MM.1S (cell line): ENCODE measurements around the gene COLEC11.
"Not testable (repeated sequence)": the region's sequence is repeated elsewhere in the genome, so short reads cannot be mapped to it uniquely, and the experiment has no call there.

Source experiments
- DNase-seq: peaks from one replicate; pipeline ENCODE4 v3.0.0-alpha.2; 2015
- H2AFZ ChIP-seq: fragments of 300-600 bp; sonication (generic); 2 replicates; pipeline ENCODE4 v1.6.0; 2016; ENCODE audit warnings: antibody characterized with exemption, low read length
- H3F3A ChIP-seq: fragments of 300-600 bp; sonication (generic); 2 replicates; pipeline ENCODE4 v1.6.1; 2016; ENCODE audit warnings: mild to moderate bottlenecking, antibody characterized with exemption, low read length, moderate library complexity, mixed read lengths; ENCODE audit not compliant: insufficient read depth
- H3K27ac ChIP-seq: fragments of 300-600 bp; sonication (generic); 2 replicates; pipeline ENCODE4 v1.5.1; 2016; ENCODE audit warnings: mild to moderate bottlenecking, low read length
- H3K27me3 ChIP-seq: fragments of 300-600 bp; sonication (generic); replicated peaks from 2 replicates; pipeline ENCODE4 v1.6.0; 2016; ENCODE audit warnings: low read length; ENCODE audit not compliant: insufficient read depth
- H3K36me3 ChIP-seq: fragments of 300-600 bp; sonication (generic); replicated peaks from 2 replicates; pipeline ENCODE4 v1.6.1; 2016; ENCODE audit warnings: mild to moderate bottlenecking, low read length, mixed read lengths; ENCODE audit not compliant: insufficient read depth
- H3K4me1 ChIP-seq: fragments of 300-600 bp; sonication (generic); 2 replicates; pipeline ENCODE4 v1.6.1; 2016; ENCODE audit warnings: low read length, mixed read lengths
- H3K4me2 ChIP-seq: fragments of 300-600 bp; sonication (generic); 2 replicates; pipeline ENCODE4 v1.6.0; 2016; ENCODE audit warnings: low read depth, low read length
- H3K4me3 ChIP-seq: fragments of 300-600 bp; sonication (generic); 2 replicates; pipeline ENCODE4 v1.5.1; 2016; ENCODE audit warnings: low read length, mixed read lengths
- H3K79me2 ChIP-seq: fragments of 300-600 bp; sonication (generic); 2 replicates; pipeline ENCODE4 v1.6.1; 2016; ENCODE audit warnings: mixed run types, low read length, mixed read lengths
- H3K9ac ChIP-seq: fragments of 300-600 bp; sonication (generic); 2 replicates; pipeline ENCODE4 v1.6.1; 2016; ENCODE audit warnings: low read length, mixed read lengths
- H3K9me2 ChIP-seq: fragments of 300-600 bp; sonication (generic); replicated peaks from 2 replicates; pipeline ENCODE4 v1.6.1; 2016; ENCODE audit warnings: mild to moderate bottlenecking, low read length, mixed read lengths; ENCODE audit not compliant: insufficient read depth
- H3K9me3 ChIP-seq: fragments of 300-600 bp; sonication (generic); replicated peaks from 2 replicates; pipeline ENCODE4 v1.6.1; 2016; ENCODE audit warnings: mild to moderate bottlenecking, low read length, mixed read lengths; ENCODE audit not compliant: insufficient read depth
- H4K20me1 ChIP-seq: fragments of 300-600 bp; sonication (generic); 2 replicates; pipeline ENCODE4 v1.6.1; 2016; ENCODE audit warnings: mild to moderate bottlenecking, low read length, moderate library complexity, mixed read lengths; ENCODE audit not compliant: insufficient read depth
- CTCF ChIP-seq: fragments of 300-600 bp; sonication (generic); IDR thresholded peaks from 2 replicates; pipeline ENCODE4 v1.5.1; 2016; ENCODE audit warnings: antibody characterized with exemption, low read length, mixed read lengths
- EZH2 ChIP-seq: fragments of 300-600 bp; sonication (generic); optimal IDR thresholded peaks from 2 replicates; pipeline ENCODE3; 2017; ENCODE audit warnings: low read depth, mild to moderate bottlenecking, antibody characterized with exemption, low read length, mixed read lengths
- EZH2phosphoT487 ChIP-seq: fragments of 300-600 bp; sonication (generic); IDR thresholded peaks from 2 replicates; pipeline ENCODE4 v1.6.1; 2018; ENCODE audit warnings: antibody characterized with exemption, low read length

COLEC11 gene

GRCh38 chr2:3563521-3563976 lies 31.4 kb upstream of the COLEC11 start:
- Histone ChIP-seq H2AFZ (no peak overlapping the region), H3K9me3 (no peaks in the 10 kb centered on the region), H3K4me3 (no peak overlapping the region), H3K9ac (no peak overlapping the region), H3K27ac (no peak overlapping the region), H3K4me1 (no peaks in the 10 kb centered on the region), H3K9me2 (no peaks in the 10 kb centered on the region), H3F3A (peaks cover 2% of the 10 kb centered on the region; the same call in 1 of the 2 replicates), H3K4me2 (no peak overlapping the region), H3K79me2 (no peaks in the 10 kb centered on the region), H4K20me1 (no peaks in the 10 kb centered on the region), H3K27me3 (no peaks in the 10 kb centered on the region), H3K36me3 (no peaks in the 10 kb centered on the region)
- DNase-seq: no peak
- no peak for TF ChIP-seq EZH2
- no peak for TF ChIP-seq EZH2phosphoT487
- no peak for TF ChIP-seq CTCF

- Histone ChIP-seq H3K36me3 (no peaks in the 10 kb centered on the region), H3K27ac (no peak overlapping the region), H4K20me1 (no peaks in the 10 kb centered on the region), H3K9me2 (no peaks in the 10 kb centered on the region), H3K4me2 (no peak overlapping the region), H3K4me3 (no peak overlapping the region), H3F3A (no peaks in the 10 kb centered on the region), H3K9me3 (no peaks in the 10 kb centered on the region), H3K27me3 (no peaks in the 10 kb centered on the region), H3K79me2 (no peaks in the 10 kb centered on the region), H2AFZ (no peak overlapping the region), H3K9ac (no peak overlapping the region), H3K4me1 (no peaks in the 10 kb centered on the region)
- no peak for DNase-seq
- TF ChIP-seq EZH2: no peak
- no peak for TF ChIP-seq CTCF
- no peak for TF ChIP-seq EZH2phosphoT487
Observed at GRCh38 chr2:3565117-3565516, 29.8 kb upstream of the COLEC11 start.

GRCh38 chr2:3566806-3567205 lies 28.1 kb upstream of the COLEC11 start:
- Histone ChIP-seq H3K9me3 (no peaks in the 10 kb centered on the region), H3K4me1 (no peaks in the 10 kb centered on the region), H3K4me2 (no peak overlapping the region), H3K9ac (no peak overlapping the region), H2AFZ (no peak overlapping the region), H3K27ac (no peak overlapping the region), H3K79me2 (no peaks in the 10 kb centered on the region), H4K20me1 (no peaks in the 10 kb centered on the region), H3K27me3 (no peaks in the 10 kb centered on the region), H3K9me2 (no peaks in the 10 kb centered on the region), H3F3A (no peaks in the 10 kb centered on the region), H3K4me3 (no peak overlapping the region), H3K36me3 (no peaks in the 10 kb centered on the region)
- DNase-seq: no peak
- TF ChIP-seq EZH2: no peak
- no peak for TF ChIP-seq EZH2phosphoT487
- no peak for TF ChIP-seq CTCF

- not testable (repeated sequence) for DNase-seq, H3K27ac ChIP-seq, H3K9ac ChIP-seq, H3K9me2 ChIP-seq, H3K4me1 ChIP-seq, H3F3A ChIP-seq, H3K4me3 ChIP-seq, H3K27me3 ChIP-seq, H3K36me3 ChIP-seq, H3K4me2 ChIP-seq, H3K79me2 ChIP-seq, H3K9me3 ChIP-seq, H2AFZ ChIP-seq, H4K20me1 ChIP-seq
Observed at GRCh38 chr2:3569656-3570055, 25.3 kb upstream of the COLEC11 start.
